ENCODE measurements around the gene CHPF. TPM values are rescaled to one million over a fixed set of nuclear protein-coding genes. Genes with fewer than 3 reads are reported as not detected.

CHPF gene
- total and polyA plus RNA-seq, 2 donors (not counting 1 experiment from before 2014, with no cell fraction given): 1.3 to 5.2 TPM

- 2% methylated on average over 25 of the region's 26 CpGs for WGBS (ENCODE audit: insufficient coverage)
- intact Hi-C loops (cut with micrococcal nuclease): no loop called here
- H3K4me3 Mint-ChIP-seq: peak overlapping the region; percentile 69
- ChIA-PET POLR2A (interaction anchor here (1.6 kb wide), 1 partner anchor 12 kb away, joined by 3 read pairs; no protein-coding TSS in a partner anchor), CTCF (interaction anchor here (0.5 to 2.7 kb wide), 13 partner anchors 9 to 133 kb away, joined by 3 to 15 read pairs (median 4); partner anchors contain the start of gene GMPPA)
- DNase-seq (peak; percentile 57), ATAC-seq (ENCODE audit: low read depth) (peak; percentile 72)
- TF ChIP-seq, protein P1, sequence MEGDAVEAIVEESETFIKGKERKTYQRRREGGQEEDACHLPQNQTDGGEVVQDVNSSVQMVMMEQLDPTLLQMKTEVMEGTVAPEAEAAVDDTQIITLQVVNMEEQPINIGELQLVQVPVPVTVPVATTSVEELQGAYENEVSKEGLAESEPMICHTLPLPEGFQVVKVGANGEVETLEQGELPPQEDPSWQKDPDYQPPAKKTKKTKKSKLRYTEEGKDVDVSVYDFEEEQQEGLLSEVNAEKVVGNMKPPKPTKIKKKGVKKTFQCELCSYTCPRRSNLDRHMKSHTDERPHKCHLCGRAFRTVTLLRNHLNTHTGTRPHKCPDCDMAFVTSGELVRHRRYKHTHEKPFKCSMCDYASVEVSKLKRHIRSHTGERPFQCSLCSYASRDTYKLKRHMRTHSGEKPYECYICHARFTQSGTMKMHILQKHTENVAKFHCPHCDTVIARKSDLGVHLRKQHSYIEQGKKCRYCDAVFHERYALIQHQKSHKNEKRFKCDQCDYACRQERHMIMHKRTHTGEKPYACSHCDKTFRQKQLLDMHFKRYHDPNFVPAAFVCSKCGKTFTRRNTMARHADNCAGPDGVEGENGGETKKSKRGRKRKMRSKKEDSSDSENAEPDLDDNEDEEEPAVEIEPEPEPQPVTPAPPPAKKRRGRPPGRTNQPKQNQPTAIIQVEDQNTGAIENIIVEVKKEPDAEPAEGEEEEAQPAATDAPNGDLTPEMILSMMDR (IDR thresholded peaks at IDR 0.05): peak; percentile 59
- TF ChIP-seq EZH2 (IDR thresholded peaks at IDR 0.05; ENCODE audit: borderline replicate concordance, insufficient read depth, low read depth, low read length, poor library complexity, severe bottlenecking): no peak
- Histone ChIP-seq H3K27ac (ENCODE audit: low read length in 2 of 2) (no peak overlapping the region), H3K27me3 (replicated peaks in 1 of 4; ENCODE audit: control extremely low read depth in 1 of 4, control insufficient read depth in 3 of 4, insufficient read depth in 4 of 4, low read length in 3 of 4) (peaks cover 0 to 68% (median 19%) of the 10 kb centered on the region in 4 experiments), H3K4me3 (ENCODE audit: control extremely low read depth in 1 of 5, extremely low read depth in 1 of 5, insufficient read depth in 1 of 5, low read depth in 2 of 5, low read length in 4 of 5) (peak overlapping the region in 1 of 5 experiments; percentile 8), H4K20me1 (ENCODE audit: control insufficient read depth, insufficient read depth, low read length, poor library complexity, severe bottlenecking) (no peaks in the 10 kb centered on the region), H3K79me2 (ENCODE audit: control insufficient read depth, insufficient read depth, low read length) (no peaks in the 10 kb centered on the region), H3K4me1 (ENCODE audit: control insufficient read depth in 2 of 2, insufficient read depth in 2 of 2, low read length in 2 of 2) (peaks cover 15 to 30% of the 10 kb centered on the region in 2 donors), H3K9me3 (ENCODE audit: control extremely low read depth in 1 of 3, control insufficient read depth in 2 of 3, insufficient read depth in 1 of 3, low read length in 2 of 3) (peaks cover 0 to 18% (median 0%) of the 10 kb centered on the region in 3 donors), H3K36me3 (replicated peaks in 1 of 2; ENCODE audit: control extremely low read depth in 1 of 2, control insufficient read depth in 1 of 2, extremely low read depth in 1 of 2, insufficient read depth in 2 of 2, low read length in 1 of 2) (peaks cover 0 to 18% of the 10 kb centered on the region in 2 experiments), H2AFZ (ENCODE audit: insufficient read depth, low read depth, low read length, poor library complexity, severe bottlenecking) (no peak overlapping the region), H3K9ac (ENCODE audit: low read length) (no peak overlapping the region), H3K4me2 (replicated peaks; ENCODE audit: low read depth, low read length, poor library complexity, severe bottlenecking) (peak overlapping the region; percentile 64)
- H3K27ac Mint-ChIP-seq: no peak overlapping the region
- H3K9me3 Mint-ChIP-seq (ENCODE audit: insufficient read depth): no peaks in the 10 kb centered on the region
- H3K4me1 Mint-ChIP-seq: peaks cover 26% of the 10 kb centered on the region
- peaks cover 48% of the 10 kb centered on the region for H3K27me3 Mint-ChIP-seq
Observed at GRCh38 chr2:219509780-219510511, 33.7 kb downstream of the CHPF start.

Measured in B cell (primary cell).